ENCODE data around the gene JUND. TPM values are rescaled to one million over a fixed set of nuclear protein-coding genes. Genes with fewer than 3 reads are reported as not detected.
A peak's percentile ranks its signal among the peaks of the same experiment; 100 is the strongest.

Gene JUND
- total and polyA plus RNA-seq, 2 of the 4 experiments (the other 2 are of a cell fraction) = 14.2 to 77.2 TPM

GRCh38 chr19:18300930-18301717 lies 19.7 kb upstream of the JUND start:
- Histone ChIP-seq H2BK120ac (ENCODE audit: low read depth, low read length) (peak overlapping the region; percentile 90), H3K18ac (ENCODE audit: low read depth, low read length) (no peak overlapping the region), H3K27ac (ENCODE audit: insufficient read depth, low read length) (peak overlapping the region; percentile 55), H2AK5ac (ENCODE audit: low read depth, low read length) (peak overlapping the region; percentile 97), H2BK15ac (ENCODE audit: low read depth, low read length) (peak overlapping the region; percentile 95; the same call in 2 of the 3 replicates), H4K5ac (ENCODE audit: low read depth, low read length) (peak overlapping the region; percentile 19; the same call in 1 of the 2 replicates), H2BK20ac (ENCODE audit: low read depth, low read length) (peak overlapping the region; percentile 90), H3K9ac (ENCODE audit: low read depth, low read length) (no peak overlapping the region), H2BK5ac (ENCODE audit: low read depth, low read length, poor library complexity, severe bottlenecking) (peak overlapping the region; percentile 84), H3K4ac (ENCODE audit: low read depth, low read length) (peak overlapping the region; percentile 91), H2AK9ac (replicated peaks; ENCODE audit: low read depth, low read length, poor library complexity) (peak overlapping the region; percentile 85), H2AFZ (replicated peaks; ENCODE audit: low read length, poor library complexity) (peak overlapping the region; percentile 87), H4K8ac (ENCODE audit: low read depth in 2 of 2, low read length in 2 of 2) (peak overlapping the region; percentile 18 to 89; a peak in 2 of 4 replicates), H3K9me1 (ENCODE audit: insufficient read depth, low read length) (peaks cover 20% of the 10 kb centered on the region; the same call in 1 of the 2 replicates), H3K4me3 (ENCODE audit: insufficient read depth, low read depth, low read length) (no peak overlapping the region), H3K79me1 (ENCODE audit: low read depth in 1 of 2, low read length in 2 of 2) (peaks cover 0 to 22% of the 10 kb centered on the region in 2 experiments; a peak in 2 of 4 replicates), H3K9me3 (ENCODE audit: control insufficient read depth, insufficient read depth, low read length) (no peaks in the 10 kb centered on the region), H4K20me1 (ENCODE audit: insufficient read depth, low read length) (no peaks in the 10 kb centered on the region), H3K23ac (ENCODE audit: low read depth, low read length) (no peak overlapping the region), H3K27me3 (ENCODE audit: control insufficient read depth, insufficient read depth, low read length) (no peaks in the 10 kb centered on the region), H3K4me2 (ENCODE audit: low read depth, low read length) (no peak overlapping the region), H3K4me1 (ENCODE audit: control insufficient read depth, insufficient read depth, low read length) (peaks cover 27% of the 10 kb centered on the region), H3K14ac (replicated peaks; ENCODE audit: low read depth, low read length) (peak overlapping the region; percentile 91), H3K56ac (ENCODE audit: extremely low read depth, insufficient read depth, low read length) (peak overlapping the region; percentile 28; the same call in 1 of the 2 replicates), H4K91ac (ENCODE audit: insufficient read depth, low read depth, low read length) (peak overlapping the region; percentile 63), H3K36me3 (ENCODE audit: control insufficient read depth, insufficient read depth, low read length) (no peaks in the 10 kb centered on the region; the same call in 1 of the 2 replicates)
- ChIA-PET POLR2A (ENCODE audit: unreplicated experiment) (no interaction called here), CTCF (interaction anchor here (1.3 kb wide), 1 partner anchor 21 kb away, joined by 5 read pairs; no protein-coding TSS in a partner anchor)
- in situ Hi-C loops (cut with MboI; ENCODE audit: low sequenced_read_pairs) = no loop called here
- dilution Hi-C loops (cut with HindIII; ENCODE audit: low sequenced_read_pairs, unreplicated experiment) = no loop called here
- ATAC-seq (ENCODE audit: low read depth) = peak; percentile 53
- BruUV-seq (replicated peaks) = no TSS peak
- peak; percentile 62 for DNase-seq
- WGBS, 2 experiments (ENCODE audit: extremely low coverage in 2 of 2, insufficient read length in 1 of 2) = 3% methylated on average over 6 of the region's 18 CpGs; no CpG with 5 or more reads in 1 of the 2 experiments
- TF ChIP-seq FOS (IDR thresholded peaks at IDR 0.05; ENCODE audit: low read depth, low read length) (peak; percentile 78), MAZ (IDR thresholded peaks at IDR 0.05; ENCODE audit: borderline replicate concordance, low read depth, low read length) (no peak), CEBPB (IDR thresholded peaks at IDR 0.05; ENCODE audit: low read depth, low read length) (no peak), RFX5 (IDR thresholded peaks at IDR 0.05; ENCODE audit: low read depth, low read length) (no peak), NFE2L2 (IDR thresholded peaks at IDR 0.05; ENCODE audit: low read depth, low read length) (no peak), POLR2A (IDR thresholded peaks at IDR 0.05; ENCODE audit: low read depth, low read length) (no peak), CTCF (conservative IDR thresholded peaks at IDR 0.05; ENCODE audit: low read depth, low read length) (no peak), MXI1 (IDR thresholded peaks at IDR 0.05; ENCODE audit: borderline replicate concordance, low read depth, low read length) (no peak), MAFK (IDR thresholded peaks at IDR 0.05; ENCODE audit: low read depth, low read length) (no peak), BHLHE40 (IDR thresholded peaks at IDR 0.05; ENCODE audit: low read depth, low read length) (peak; percentile 27; the same call in 1 of the 2 replicates), RAD21 (IDR thresholded peaks at IDR 0.05; ENCODE audit: low read length) (no peak; the same call in 1 of the 2 replicates)
- intact Hi-C loops (cut with micrococcal nuclease) = no loop called here
